ENCODE results near the gene TNFRSF6B. TPM values are rescaled to one million over a fixed set of nuclear protein-coding genes. Genes with fewer than 3 reads are reported as not detected.

Gene TNFRSF6B
- total and polyA plus RNA-seq, 2 donors (not counting 3 experiments of a cell fraction or from before 2014, with no cell fraction given) = 0.69 to 11.3 TPM

DNA sequence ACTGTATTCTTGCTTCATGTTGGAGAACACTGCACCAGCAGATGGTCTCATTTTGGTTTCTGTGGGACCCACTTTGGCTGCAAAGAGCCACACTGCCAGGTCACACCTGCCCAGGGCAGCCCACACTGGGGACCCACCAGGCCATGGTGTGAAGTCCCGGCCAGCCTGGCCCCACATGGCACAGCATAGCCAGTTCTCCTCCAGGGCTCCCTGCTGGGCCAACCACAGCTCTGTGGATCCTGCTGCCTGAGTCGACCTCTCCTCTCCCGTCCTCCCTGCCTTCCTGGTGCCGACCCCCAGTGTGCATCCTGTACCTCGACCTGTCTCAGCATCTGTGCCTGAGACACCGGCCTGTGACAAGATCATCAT is 8.3 kb downstream of the TNFRSF6B start:
- H3K9me3 ChIP-seq (replicated peaks; ENCODE audit: control insufficient read depth, insufficient read depth, low read length) = no peaks in the 10 kb centered on the region

More for the DNA sequence above, 8.3 kb downstream of the TNFRSF6B start:
- Histone ChIP-seq H3K27ac (ENCODE audit: insufficient read depth, low read depth, low read length) (no peak overlapping the region), H3K79me2 (ENCODE audit: control insufficient read depth, insufficient read depth, low read length) (peaks cover 36% of the 10 kb centered on the region), H3K4me1 (ENCODE audit: control insufficient read depth, extremely low read depth, insufficient read depth, low read length) (peaks cover 15% of the 10 kb centered on the region), H3K9ac (replicated peaks; ENCODE audit: extremely low read depth, insufficient read depth, low read length) (no peak overlapping the region), H2AFZ (ENCODE audit: low read depth, low read length) (no peak overlapping the region), H3K36me3 (ENCODE audit: control insufficient read depth in 2 of 2, extremely low read depth in 1 of 2, insufficient read depth in 2 of 2, low read length in 2 of 2) (peaks cover 8 to 22% of the 10 kb centered on the region in 2 experiments), H4K20me1 (replicated peaks; ENCODE audit: control insufficient read depth, extremely low read depth, insufficient read depth, low read length) (no peaks in the 10 kb centered on the region), H3K4me3 (replicated peaks in 1 of 3; ENCODE audit: insufficient read depth in 1 of 3, low read depth in 1 of 3, low read length in 3 of 3) (no peak overlapping the region), H3K27me3 (ENCODE audit: control insufficient read depth in 2 of 2, insufficient read depth in 2 of 2, low read length in 2 of 2) (no peaks in the 10 kb centered on the region), H3K9me1 (replicated peaks; ENCODE audit: control insufficient read depth, extremely low read depth, insufficient read depth, low read length) (no peaks in the 10 kb centered on the region), H3K4me2 (ENCODE audit: insufficient read depth, low read length) (no peak overlapping the region)
- FAIRE-seq (no peak), DNase-seq (ENCODE audit: low read depth, low spot score) (no peak)
- POLR2A ChIA-PET = no interaction called here
- dilution Hi-C loops (cut with MboI; ENCODE audit: extremely low pct_ligation_motif_present, low sequenced_read_pairs) (no loop called here), intact Hi-C loops (cut with micrococcal nuclease) (loop anchor here (5.0 kb wide), 2 partner anchors 77 to 253 kb away; partner anchors contain the start of genes GMEB2 and UCKL1)
- CTCF ChIA-PET = no interaction called here
- TF ChIP-seq GATA2 (IDR thresholded peaks at IDR 0.05; ENCODE audit: insufficient read depth, insufficient read length, low read depth, low read length) = no peak
- TF ChIP-seq, protein P1, sequence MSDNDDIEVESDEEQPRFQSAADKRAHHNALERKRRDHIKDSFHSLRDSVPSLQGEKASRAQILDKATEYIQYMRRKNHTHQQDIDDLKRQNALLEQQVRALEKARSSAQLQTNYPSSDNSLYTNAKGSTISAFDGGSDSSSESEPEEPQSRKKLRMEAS (IDR thresholded peaks at IDR 0.05; ENCODE audit: insufficient read depth, insufficient read length) = no peak
- TF ChIP-seq EZH2 (IDR thresholded peaks at IDR 0.05; ENCODE audit: borderline replicate concordance, low read depth, low read length, severe bottlenecking) = no peak
- no peak for TF ChIP-seq POLR2AphosphoS5 (IDR thresholded peaks at IDR 0.05; ENCODE audit: insufficient read depth, low read depth, low read length)
- no peak for TF ChIP-seq POLR2A (IDR thresholded peaks at IDR 0.05; ENCODE audit: low read depth, low read length)
- no peak for TF ChIP-seq FOS (IDR thresholded peaks at IDR 0.05; ENCODE audit: borderline replicate concordance, insufficient read depth, low read length)
- no peak for TF ChIP-seq MYC (IDR thresholded peaks at IDR 0.05; ENCODE audit: low read depth, low read length)
- TF ChIP-seq, protein P2, sequence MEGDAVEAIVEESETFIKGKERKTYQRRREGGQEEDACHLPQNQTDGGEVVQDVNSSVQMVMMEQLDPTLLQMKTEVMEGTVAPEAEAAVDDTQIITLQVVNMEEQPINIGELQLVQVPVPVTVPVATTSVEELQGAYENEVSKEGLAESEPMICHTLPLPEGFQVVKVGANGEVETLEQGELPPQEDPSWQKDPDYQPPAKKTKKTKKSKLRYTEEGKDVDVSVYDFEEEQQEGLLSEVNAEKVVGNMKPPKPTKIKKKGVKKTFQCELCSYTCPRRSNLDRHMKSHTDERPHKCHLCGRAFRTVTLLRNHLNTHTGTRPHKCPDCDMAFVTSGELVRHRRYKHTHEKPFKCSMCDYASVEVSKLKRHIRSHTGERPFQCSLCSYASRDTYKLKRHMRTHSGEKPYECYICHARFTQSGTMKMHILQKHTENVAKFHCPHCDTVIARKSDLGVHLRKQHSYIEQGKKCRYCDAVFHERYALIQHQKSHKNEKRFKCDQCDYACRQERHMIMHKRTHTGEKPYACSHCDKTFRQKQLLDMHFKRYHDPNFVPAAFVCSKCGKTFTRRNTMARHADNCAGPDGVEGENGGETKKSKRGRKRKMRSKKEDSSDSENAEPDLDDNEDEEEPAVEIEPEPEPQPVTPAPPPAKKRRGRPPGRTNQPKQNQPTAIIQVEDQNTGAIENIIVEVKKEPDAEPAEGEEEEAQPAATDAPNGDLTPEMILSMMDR (IDR thresholded peaks at IDR 0.05; ENCODE audit: extremely low read depth in 1 of 2, insufficient read depth in 1 of 2, low read depth in 1 of 2, low read length in 2 of 2) = no peak
- TF ChIP-seq JUN (IDR thresholded peaks at IDR 0.05; ENCODE audit: borderline replicate concordance, insufficient read depth, insufficient read length, low read depth) = no peak
- BruUV-seq (replicated peaks) = no TSS peak
